Measurements from ENCODE around the gene FOXP1. TPM values are rescaled to one million over a fixed set of nuclear protein-coding genes. Genes with fewer than 3 reads are reported as not detected.

The FOXP1 gene
- total and polyA plus RNA-seq, 2 experiments from 2014 or later = 121 to 132 TPM

DNA sequence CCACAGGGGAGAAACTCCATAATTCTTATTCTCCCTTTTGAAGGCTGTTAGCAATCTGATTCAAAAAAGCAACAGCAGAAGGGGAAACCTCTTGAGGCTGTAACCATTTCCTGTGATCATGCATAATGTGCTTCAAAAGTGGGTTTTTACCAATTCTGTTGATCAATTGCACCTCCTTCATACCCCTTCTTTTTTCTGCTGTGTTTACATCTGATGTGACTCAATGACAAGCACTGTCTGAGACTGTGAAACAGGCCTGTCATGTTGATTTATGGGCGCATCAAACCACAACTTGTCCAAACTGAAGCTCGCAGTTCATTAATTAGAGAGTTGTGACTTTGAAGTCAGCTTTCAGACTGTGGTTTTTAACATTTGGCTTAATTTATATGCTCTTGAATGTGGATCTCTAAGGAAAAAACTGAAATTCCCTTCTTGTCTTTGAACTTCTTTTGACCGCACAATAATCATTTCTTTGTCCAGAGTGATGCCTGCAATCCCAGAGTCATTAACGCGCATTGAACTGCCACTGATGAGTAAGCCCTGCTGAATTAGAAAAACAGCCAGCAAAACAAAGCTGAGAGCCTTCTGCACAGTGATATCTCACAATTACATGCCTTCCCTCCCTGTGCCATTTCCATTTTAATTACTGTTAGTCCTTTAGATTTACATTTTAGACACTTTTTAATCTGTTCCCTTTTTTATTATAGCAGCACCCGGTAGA, 532.8 kb downstream of the FOXP1 start:
- Histone ChIP-seq H3K9me3 (ENCODE audit: low read depth) (no peaks in the 10 kb centered on the region), H3K27ac (peak overlapping the region; percentile 51), H3K36me3 (peaks cover 26% of the 10 kb centered on the region), H3K27me3 (no peaks in the 10 kb centered on the region), H3K4me1 (ENCODE audit: low read depth) (peaks cover 29% of the 10 kb centered on the region), H3K4me3 (no peak overlapping the region)
- TF ChIP-seq, protein P1, sequence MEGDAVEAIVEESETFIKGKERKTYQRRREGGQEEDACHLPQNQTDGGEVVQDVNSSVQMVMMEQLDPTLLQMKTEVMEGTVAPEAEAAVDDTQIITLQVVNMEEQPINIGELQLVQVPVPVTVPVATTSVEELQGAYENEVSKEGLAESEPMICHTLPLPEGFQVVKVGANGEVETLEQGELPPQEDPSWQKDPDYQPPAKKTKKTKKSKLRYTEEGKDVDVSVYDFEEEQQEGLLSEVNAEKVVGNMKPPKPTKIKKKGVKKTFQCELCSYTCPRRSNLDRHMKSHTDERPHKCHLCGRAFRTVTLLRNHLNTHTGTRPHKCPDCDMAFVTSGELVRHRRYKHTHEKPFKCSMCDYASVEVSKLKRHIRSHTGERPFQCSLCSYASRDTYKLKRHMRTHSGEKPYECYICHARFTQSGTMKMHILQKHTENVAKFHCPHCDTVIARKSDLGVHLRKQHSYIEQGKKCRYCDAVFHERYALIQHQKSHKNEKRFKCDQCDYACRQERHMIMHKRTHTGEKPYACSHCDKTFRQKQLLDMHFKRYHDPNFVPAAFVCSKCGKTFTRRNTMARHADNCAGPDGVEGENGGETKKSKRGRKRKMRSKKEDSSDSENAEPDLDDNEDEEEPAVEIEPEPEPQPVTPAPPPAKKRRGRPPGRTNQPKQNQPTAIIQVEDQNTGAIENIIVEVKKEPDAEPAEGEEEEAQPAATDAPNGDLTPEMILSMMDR (IDR thresholded peaks at IDR 0.05; ENCODE audit: low read depth, low read length) = no peak
- DNase-seq (ENCODE audit: low read depth in 1 of 2, low spot score in 1 of 2) = peak in 1 of 2 donors; percentile 75

DNA sequence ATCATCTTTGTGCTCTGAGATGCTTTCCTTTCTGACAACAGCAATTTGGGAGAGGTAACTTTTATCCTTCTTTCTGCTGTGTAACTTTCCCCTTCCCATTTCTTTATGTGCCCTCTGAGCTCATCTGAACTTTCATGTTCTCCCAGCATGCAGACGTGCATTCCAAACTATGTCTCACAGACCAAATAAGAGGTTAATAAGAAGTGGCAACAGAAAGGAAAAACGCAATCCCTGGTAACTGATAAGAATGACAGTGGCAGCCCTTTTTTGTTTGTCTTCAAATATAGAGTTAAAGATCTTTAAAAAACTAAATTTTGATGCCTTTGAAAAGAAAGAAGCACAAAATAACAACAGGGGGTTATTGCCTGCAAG, 533.4 kb downstream of the FOXP1 start:
- no peak overlapping the region for H3K4me3 ChIP-seq
- TF ChIP-seq, protein P1 (IDR thresholded peaks at IDR 0.05; ENCODE audit: low read depth, low read length) = no peak
- peak in 1 of 2 donors; percentile 74 for DNase-seq (ENCODE audit: low read depth in 1 of 2, low spot score in 1 of 2)
- no peaks in the 10 kb centered on the region for H3K27me3 ChIP-seq
- no peaks in the 10 kb centered on the region for H3K9me3 ChIP-seq (ENCODE audit: low read depth)
- H3K27ac ChIP-seq = peak overlapping the region; percentile 51
- H3K36me3 ChIP-seq = peaks cover 31% of the 10 kb centered on the region
- H3K4me1 ChIP-seq (ENCODE audit: low read depth) = peaks cover 29% of the 10 kb centered on the region

DNA sequence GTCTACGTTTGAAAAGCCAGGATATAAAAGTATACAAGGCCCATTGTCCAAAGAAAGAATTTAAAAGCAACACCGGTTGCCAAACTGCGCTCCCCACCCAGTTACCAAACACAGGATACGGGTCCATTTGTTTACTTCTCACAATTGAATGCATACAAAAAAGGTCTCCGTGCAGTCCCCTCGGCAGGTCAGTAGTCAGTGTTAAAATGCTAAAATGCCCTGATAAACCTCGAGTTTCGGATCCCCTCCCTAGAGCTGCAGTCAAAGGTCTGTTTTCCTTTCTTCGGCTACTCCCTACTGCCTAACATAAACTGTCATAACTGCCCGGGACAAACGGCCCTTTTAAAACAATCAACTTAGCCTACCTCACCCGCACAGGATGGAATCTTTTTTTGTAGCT, 534.6 kb downstream of the FOXP1 start:
- no peak overlapping the region for H3K27ac ChIP-seq
- peaks cover 43% of the 10 kb centered on the region for H3K36me3 ChIP-seq
- DNase-seq (ENCODE audit: low read depth in 1 of 2, low spot score in 1 of 2) = no peak
- peaks cover 29% of the 10 kb centered on the region for H3K4me1 ChIP-seq (ENCODE audit: low read depth)
- TF ChIP-seq, protein P1 (IDR thresholded peaks at IDR 0.05; ENCODE audit: low read depth, low read length) = no peak
- H3K4me3 ChIP-seq = no peak overlapping the region
- H3K27me3 ChIP-seq = no peaks in the 10 kb centered on the region
- H3K9me3 ChIP-seq (ENCODE audit: low read depth) = no peaks in the 10 kb centered on the region

DNA sequence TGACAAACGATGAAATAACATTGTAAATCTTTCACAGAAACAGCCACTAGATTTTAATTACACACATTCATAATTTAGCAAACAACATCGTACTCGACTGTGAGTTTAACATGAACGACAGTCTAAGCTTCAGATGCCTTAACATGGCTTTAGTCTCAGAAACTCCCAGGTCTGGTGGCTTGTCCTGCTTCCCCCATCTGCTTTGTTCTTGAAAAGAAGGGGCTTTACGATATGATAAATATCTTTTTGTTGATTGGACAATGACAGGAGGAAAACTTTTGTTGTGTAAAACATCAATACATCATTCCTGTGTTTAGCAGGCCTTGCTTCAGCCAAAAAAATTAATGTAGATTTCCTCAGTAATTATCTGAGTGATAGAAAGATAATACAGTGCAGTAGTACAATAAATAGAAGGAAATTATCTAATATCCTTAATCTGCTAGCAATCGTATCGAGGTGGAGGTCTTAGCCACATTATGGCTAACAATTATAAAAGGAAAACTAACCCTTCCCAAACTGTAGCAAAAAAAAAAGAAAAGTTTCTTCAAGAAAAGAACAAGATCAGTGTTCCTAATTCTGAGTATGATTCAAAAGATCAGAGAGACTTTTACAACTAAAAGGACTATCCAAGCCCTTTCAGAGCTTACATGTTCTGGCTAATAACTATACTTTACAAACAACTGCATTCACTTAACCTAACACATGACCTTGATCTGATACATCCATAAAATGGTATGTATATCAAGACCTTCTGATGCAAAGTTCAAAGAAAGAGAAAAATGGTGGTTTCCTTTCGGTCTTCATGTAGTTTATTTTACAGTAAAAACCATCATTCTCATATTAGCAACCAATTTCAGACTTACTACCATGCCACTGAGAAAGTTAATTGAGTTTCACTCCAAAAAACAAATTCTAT, 535.7 kb downstream of the FOXP1 start:
- Histone ChIP-seq H3K27ac (no peak overlapping the region), H3K4me1 (ENCODE audit: low read depth) (peaks cover 27% of the 10 kb centered on the region), H3K27me3 (no peaks in the 10 kb centered on the region), H3K9me3 (ENCODE audit: low read depth) (no peaks in the 10 kb centered on the region), H3K36me3 (peaks cover 45% of the 10 kb centered on the region), H3K4me3 (no peak overlapping the region)
- DNase-seq (ENCODE audit: low read depth in 1 of 2, low spot score in 1 of 2) = no peak
- TF ChIP-seq, protein P1 (IDR thresholded peaks at IDR 0.05; ENCODE audit: low read depth, low read length) = no peak

DNA sequence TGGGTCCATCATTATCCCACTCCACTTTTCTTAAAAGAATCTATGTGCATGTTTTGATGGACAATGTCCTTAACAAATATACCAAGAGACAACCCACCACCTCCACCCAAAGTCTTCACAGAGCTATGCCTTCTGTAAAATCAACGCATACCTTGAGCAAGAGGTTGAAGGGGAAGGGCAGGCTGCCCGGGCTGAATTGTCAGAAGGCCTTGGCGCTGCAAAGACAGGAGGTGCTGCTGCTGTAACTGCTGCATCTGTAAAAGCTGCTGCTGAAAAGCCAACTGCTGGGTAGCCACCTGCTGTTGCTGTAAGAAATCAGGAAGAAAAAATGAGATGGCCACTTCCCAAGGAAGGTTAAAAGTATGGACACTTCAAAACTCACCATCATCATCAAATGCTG, 536.7 kb downstream of the FOXP1 start:
- H3K36me3 ChIP-seq = peaks cover 48% of the 10 kb centered on the region
- TF ChIP-seq, protein P1 (IDR thresholded peaks at IDR 0.05; ENCODE audit: low read depth, low read length) = no peak
- H3K4me1 ChIP-seq (ENCODE audit: low read depth) = peaks cover 22% of the 10 kb centered on the region
- H3K27ac ChIP-seq = no peak overlapping the region
- no peaks in the 10 kb centered on the region for H3K27me3 ChIP-seq
- DNase-seq (ENCODE audit: low read depth in 1 of 2, low spot score in 1 of 2) = no peak
- H3K9me3 ChIP-seq (ENCODE audit: low read depth) = no peaks in the 10 kb centered on the region
- H3K4me3 ChIP-seq = no peak overlapping the region

Measured in cardiac muscle cell (in vitro differentiated cells and primary cell).